Brain microvascular endothelial cell (primary cell): ENCODE results near the gene RHBDL1.

ENCODE experiments used
- DNase-seq: peaks from one replicate; pipeline ENCODE4 v3.0.0-alpha.2; 2020
- H3K27ac ChIP-seq: fragments of 250-450 bp; sonication (Bioruptor Pico); 2 replicates; pipeline ENCODE4 v1.5.1; 2020; ENCODE audit warnings: mild to moderate bottlenecking, moderate library complexity
- H3K27me3 ChIP-seq: fragments of 250-450 bp; sonication (Bioruptor Pico); replicated peaks from 2 replicates; pipeline ENCODE4 v1.5.1; 2020; ENCODE audit warnings: mild to moderate bottlenecking
- H3K36me3 ChIP-seq: fragments of 250-450 bp; sonication (Bioruptor Pico); replicated peaks from 2 replicates; pipeline ENCODE4 v1.5.1; 2020; ENCODE audit warnings: mild to moderate bottlenecking
- H3K4me3 ChIP-seq: 2 replicates; pipeline ENCODE4 v1.5.1; 2011; ENCODE audit warnings: low read depth, mild to moderate bottlenecking, control low read depth, low read length, moderate library complexity
- in situ Hi-C: cut with HindIII; loops from 2 replicates; pipeline ENCODE4 v1.10.0; 2017; ENCODE audit warnings: low sequenced_read_pairs, low pct_ligation_motif_present
- TF ChIP-seq, protein P1 (sequence below): IDR thresholded peaks from 2 replicates; pipeline ENCODE4 v1.5.1; 2011; ENCODE audit warnings: low read depth, mild to moderate bottlenecking, moderate library complexity, low read length, control low read depth, inconsistent platforms; ENCODE audit errors: missing control alignments

RHBDL1 gene

GRCh38 chr16:645852-646678 is 29.4 kb upstream of the RHBDL1 start:
- H3K27me3 ChIP-seq = no peaks in the 10 kb centered on the region
- no peak for DNase-seq
- TF ChIP-seq, protein P1, sequence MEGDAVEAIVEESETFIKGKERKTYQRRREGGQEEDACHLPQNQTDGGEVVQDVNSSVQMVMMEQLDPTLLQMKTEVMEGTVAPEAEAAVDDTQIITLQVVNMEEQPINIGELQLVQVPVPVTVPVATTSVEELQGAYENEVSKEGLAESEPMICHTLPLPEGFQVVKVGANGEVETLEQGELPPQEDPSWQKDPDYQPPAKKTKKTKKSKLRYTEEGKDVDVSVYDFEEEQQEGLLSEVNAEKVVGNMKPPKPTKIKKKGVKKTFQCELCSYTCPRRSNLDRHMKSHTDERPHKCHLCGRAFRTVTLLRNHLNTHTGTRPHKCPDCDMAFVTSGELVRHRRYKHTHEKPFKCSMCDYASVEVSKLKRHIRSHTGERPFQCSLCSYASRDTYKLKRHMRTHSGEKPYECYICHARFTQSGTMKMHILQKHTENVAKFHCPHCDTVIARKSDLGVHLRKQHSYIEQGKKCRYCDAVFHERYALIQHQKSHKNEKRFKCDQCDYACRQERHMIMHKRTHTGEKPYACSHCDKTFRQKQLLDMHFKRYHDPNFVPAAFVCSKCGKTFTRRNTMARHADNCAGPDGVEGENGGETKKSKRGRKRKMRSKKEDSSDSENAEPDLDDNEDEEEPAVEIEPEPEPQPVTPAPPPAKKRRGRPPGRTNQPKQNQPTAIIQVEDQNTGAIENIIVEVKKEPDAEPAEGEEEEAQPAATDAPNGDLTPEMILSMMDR = no peak
- no peaks in the 10 kb centered on the region for H3K36me3 ChIP-seq
- no peak overlapping the region for H3K27ac ChIP-seq
- H3K4me3 ChIP-seq = no peak overlapping the region
- in situ Hi-C loops = no loop called here

DNA sequence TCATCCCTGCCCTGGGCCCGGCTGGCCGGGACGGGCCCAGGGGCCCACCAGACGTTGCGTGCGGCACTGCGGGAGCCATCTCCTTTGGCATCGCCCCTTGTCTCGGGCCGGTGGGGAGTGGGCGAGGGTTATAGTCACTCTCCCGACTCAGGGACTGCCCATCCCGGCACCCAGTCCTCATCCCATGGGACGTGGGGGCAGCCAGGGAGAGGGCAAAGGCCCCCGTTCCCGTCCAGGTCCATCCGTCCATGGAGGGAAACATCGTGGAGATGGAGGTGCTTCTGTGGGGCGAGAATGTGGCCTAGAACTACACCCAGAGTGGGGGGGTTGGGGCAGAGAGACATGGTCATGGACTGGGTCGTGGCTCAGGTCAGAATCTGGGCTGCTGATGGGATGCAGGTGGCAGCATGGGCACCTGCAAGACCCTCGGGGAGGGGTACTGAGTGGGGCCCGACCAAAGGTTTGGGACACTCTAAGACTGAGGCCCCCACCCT is 28.7 kb upstream of the RHBDL1 start:
- DNase-seq = no peak
- Histone ChIP-seq H3K27ac (no peak overlapping the region), H3K4me3 (no peak overlapping the region), H3K27me3 (no peaks in the 10 kb centered on the region), H3K36me3 (no peaks in the 10 kb centered on the region)
- in situ Hi-C loops = no loop called here
- TF ChIP-seq, protein P1 = no peak

GRCh38 chr16:647173-647902 is 28.1 kb upstream of the RHBDL1 start:
- TF ChIP-seq, protein P1 = no peak
- H3K27ac ChIP-seq = no peak overlapping the region
- H3K36me3 ChIP-seq = no peaks in the 10 kb centered on the region
- H3K27me3 ChIP-seq = no peaks in the 10 kb centered on the region
- no peak for DNase-seq
- in situ Hi-C loops = no loop called here
- no peak overlapping the region for H3K4me3 ChIP-seq

- DNase-seq = no peak
- peak overlapping the region; percentile 50 for H3K27ac ChIP-seq
- peak overlapping the region; percentile 60 for H3K4me3 ChIP-seq
- H3K27me3 ChIP-seq = no peaks in the 10 kb centered on the region
- no peaks in the 10 kb centered on the region for H3K36me3 ChIP-seq
- TF ChIP-seq, protein P1 = peak; percentile 58
- in situ Hi-C loops = no loop called here
Measured at GRCh38 chr16:648071-648780, 27.2 kb upstream of the RHBDL1 start.

DNA sequence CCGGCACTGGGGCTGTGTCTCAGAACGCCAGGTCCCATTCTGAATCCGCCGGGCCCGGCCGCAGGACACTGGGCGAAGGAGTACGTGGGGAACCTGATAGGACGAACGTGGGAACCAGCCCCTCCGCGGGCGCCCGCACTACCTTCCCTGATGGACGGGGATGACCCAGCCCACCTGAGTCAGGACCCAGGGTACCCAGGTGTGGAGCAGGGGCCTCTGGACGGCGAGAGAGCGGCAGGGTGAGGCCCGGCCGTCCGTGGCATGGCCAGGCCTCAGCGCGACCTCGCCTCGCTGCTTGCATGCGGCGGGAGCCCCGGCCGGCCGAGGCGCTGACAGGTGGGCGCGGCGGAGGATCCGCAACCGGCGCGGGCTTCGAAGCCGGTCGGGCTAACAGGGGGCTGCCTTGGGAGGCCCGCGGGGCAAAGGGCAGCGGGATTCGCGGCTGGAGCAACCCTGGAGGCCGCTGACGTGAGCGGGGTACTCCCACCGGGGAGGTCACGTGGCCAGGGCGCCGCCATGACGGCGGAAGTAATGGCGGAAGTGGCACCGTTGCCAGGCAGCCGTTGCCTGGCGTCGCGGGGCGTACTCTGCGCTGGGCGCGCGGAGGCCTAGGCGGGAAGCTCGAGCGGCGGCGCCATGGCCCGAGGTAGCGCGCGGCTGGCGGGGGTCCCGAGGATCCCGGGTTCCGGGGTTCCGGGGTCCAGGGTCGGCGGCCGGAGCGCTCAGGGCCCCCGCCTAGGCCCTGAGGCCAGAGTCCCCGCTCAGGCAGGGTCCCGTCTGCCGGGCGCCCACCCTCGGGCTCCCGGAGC is 26.5 kb upstream of the RHBDL1 start, which contains the start of gene WDR90:
WDR90 (plus strand) TSS at position 585 of the 809 bp plus-strand sequence; CDS start at position 637, 52 bp downstream.
- TF ChIP-seq, protein P1 = no peak
- DNase-seq = peak; percentile 69
- H3K27me3 ChIP-seq = no peaks in the 10 kb centered on the region
- H3K27ac ChIP-seq = peak within 1 kb of the TSS; percentile 50
- peak within 1 kb of the TSS; percentile 60 for H3K4me3 ChIP-seq
- in situ Hi-C loops = no loop called here
- H3K36me3 ChIP-seq = no peaks in the 10 kb centered on the region
